Cortex of kidney (tissue), 1 donor: ENCODE measurements around the gene CXCR1.
"Not testable (repeated sequence)": the region's sequence is repeated elsewhere in the genome, so short reads cannot be mapped to it uniquely, and the experiment has no call there.

Experiments used
- DNase-seq: peaks from one replicate; lab custom pipeline; 2025; lab: John Stamatoyannopoulos, UW

The CXCR1 gene

GRCh38 chr2:218166791-218167190 lies at the start of gene CXCR1:
Gene CXCR1, minus strand, starts transcription at chr2:218166962. Its CDS starts 1,751 bp downstream, at chr2:218165211.
- no peak for DNase-seq

GRCh38 chr2:218216336-218216673 lies 49.5 kb upstream of the CXCR1 start:
- DNase-seq, result no peak

GRCh38 chr2:218214116-218214515 lies 47.4 kb upstream of the CXCR1 start:
- no peak for DNase-seq

GRCh38 chr2:218209078-218209477 lies 42.3 kb upstream of the CXCR1 start:
- DNase-seq, result no peak

- DNase-seq, result no peak
Observed at GRCh38 chr2:218202266-218202665, 35.5 kb upstream of the CXCR1 start.

- no peak for DNase-seq
Observed at GRCh38 chr2:218196974-218197373, 30.2 kb upstream of the CXCR1 start.

GRCh38 chr2:218194880-218195279 lies 28.1 kb upstream of the CXCR1 start:
- no peak for DNase-seq

GRCh38 chr2:218193701-218194100 lies 26.9 kb upstream of the CXCR1 start:
- no peak for DNase-seq

- DNase-seq, result no peak
Observed at GRCh38 chr2:218192902-218193430, 26.2 kb upstream of the CXCR1 start.

GRCh38 chr2:218188528-218188927 lies 21.8 kb upstream of the CXCR1 start:
- no peak for DNase-seq

- no peak for DNase-seq
Observed at GRCh38 chr2:218187296-218188015, 20.7 kb upstream of the CXCR1 start.

- DNase-seq, result no peak
Observed at GRCh38 chr2:218186876-218187275, 20.1 kb upstream of the CXCR1 start.

GRCh38 chr2:218186355-218186766 lies 19.6 kb upstream of the CXCR1 start:
- DNase-seq, result no peak

- DNase-seq, result no peak
Observed at GRCh38 chr2:218184331-218184730, 17.6 kb upstream of the CXCR1 start.

- no peak for DNase-seq
Observed at GRCh38 chr2:218180467-218181114, 13.8 kb upstream of the CXCR1 start.

GRCh38 chr2:218179782-218180181 lies 13.0 kb upstream of the CXCR1 start:
- DNase-seq, result no peak

GRCh38 chr2:218172845-218173244 lies 6.1 kb upstream of the CXCR1 start:
- DNase-seq, result no peak

- DNase-seq, result not testable (repeated sequence)
Observed at GRCh38 chr2:218171744-218172143, 5.0 kb upstream of the CXCR1 start.

GRCh38 chr2:218169757-218170546 lies 3.2 kb upstream of the CXCR1 start:
- no peak for DNase-seq

GRCh38 chr2:218168635-218169462 lies 2.1 kb upstream of the CXCR1 start:
- DNase-seq, result no peak

GRCh38 chr2:218168016-218168415 lies 1.3 kb upstream of the CXCR1 start:
- DNase-seq, result no peak

GRCh38 chr2:218162814-218163213 lies 3.9 kb downstream of the CXCR1 start:
- no peak for DNase-seq
